ENCODE data around the gene DHPS. TPM values are rescaled to one million over a fixed set of nuclear protein-coding genes. Genes with fewer than 3 reads are reported as not detected.

The DHPS gene
- total RNA-seq, 2 experiments from 2014 or later = 101 to 112 TPM

DNA sequence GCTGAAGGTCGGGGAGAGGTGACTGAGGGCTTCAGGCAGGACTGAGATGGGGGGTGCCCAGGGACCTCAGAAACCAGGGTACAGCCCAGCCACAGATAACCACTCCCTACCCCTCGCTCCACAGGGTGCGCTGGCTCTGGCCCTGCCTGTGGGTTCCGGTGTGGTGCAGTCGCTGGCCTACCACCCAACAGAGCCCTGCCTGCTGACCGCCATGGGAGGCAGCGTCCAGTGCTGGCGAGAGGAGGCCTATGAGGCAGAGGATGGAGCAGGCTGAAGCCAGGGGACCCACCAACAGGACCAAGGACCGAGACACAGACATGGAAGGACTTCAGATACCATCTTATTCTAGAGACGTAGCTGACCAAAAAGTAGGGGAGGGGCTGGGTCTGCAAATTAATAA, 6.3 kb downstream of the DHPS start:
- no peaks in the 10 kb centered on the region for H3K27me3 Mint-ChIP-seq
- peaks cover 30% of the 10 kb centered on the region for H3K4me1 Mint-ChIP-seq
- CTCF ChIA-PET = interaction anchor here (2.3 kb wide), 1 partner anchor 107 kb away, joined by 6 read pairs; no protein-coding TSS in a partner anchor
- DNase-seq (no peak), ATAC-seq (no peak)
- no peaks in the 10 kb centered on the region for H3K9me3 Mint-ChIP-seq (ENCODE audit: low read depth)
- H3K4me3 Mint-ChIP-seq = no peak overlapping the region
- POLR2A ChIA-PET = no interaction called here
- H3K36me3 Mint-ChIP-seq (ENCODE audit: low read depth) = peaks cover 61% of the 10 kb centered on the region
- intact Hi-C loops (cut with DNase I, micrococcal nuclease) = no loop called here
- no peak overlapping the region for H3K27ac Mint-ChIP-seq

GRCh38 chr19:12672744-12673143, 8.9 kb downstream of the DHPS start:
- no peak for DNase-seq
- ChIA-PET POLR2A (no interaction called here), CTCF (interaction anchor here (0.7 to 1.9 kb wide), 11 partner anchors 10 to 469 kb away, joined by 3 to 9 read pairs (median 3); partner anchors contain the start of genes GCDH and ZNF442)
- H3K4me1 Mint-ChIP-seq = peaks cover 33% of the 10 kb centered on the region
- no peak overlapping the region for H3K27ac Mint-ChIP-seq
- peaks cover 52% of the 10 kb centered on the region for H3K36me3 Mint-ChIP-seq (ENCODE audit: low read depth)
- ATAC-seq = no peak
- H3K9me3 Mint-ChIP-seq (ENCODE audit: low read depth) = no peaks in the 10 kb centered on the region
- H3K27me3 Mint-ChIP-seq = no peaks in the 10 kb centered on the region
- intact Hi-C loops (cut with DNase I, micrococcal nuclease) = loop anchor here (1.0 to 5.0 kb wide), 2 partner anchors 108 to 470 kb away; no protein-coding TSS in a partner anchor
- H3K4me3 Mint-ChIP-seq = no peak overlapping the region

DNA sequence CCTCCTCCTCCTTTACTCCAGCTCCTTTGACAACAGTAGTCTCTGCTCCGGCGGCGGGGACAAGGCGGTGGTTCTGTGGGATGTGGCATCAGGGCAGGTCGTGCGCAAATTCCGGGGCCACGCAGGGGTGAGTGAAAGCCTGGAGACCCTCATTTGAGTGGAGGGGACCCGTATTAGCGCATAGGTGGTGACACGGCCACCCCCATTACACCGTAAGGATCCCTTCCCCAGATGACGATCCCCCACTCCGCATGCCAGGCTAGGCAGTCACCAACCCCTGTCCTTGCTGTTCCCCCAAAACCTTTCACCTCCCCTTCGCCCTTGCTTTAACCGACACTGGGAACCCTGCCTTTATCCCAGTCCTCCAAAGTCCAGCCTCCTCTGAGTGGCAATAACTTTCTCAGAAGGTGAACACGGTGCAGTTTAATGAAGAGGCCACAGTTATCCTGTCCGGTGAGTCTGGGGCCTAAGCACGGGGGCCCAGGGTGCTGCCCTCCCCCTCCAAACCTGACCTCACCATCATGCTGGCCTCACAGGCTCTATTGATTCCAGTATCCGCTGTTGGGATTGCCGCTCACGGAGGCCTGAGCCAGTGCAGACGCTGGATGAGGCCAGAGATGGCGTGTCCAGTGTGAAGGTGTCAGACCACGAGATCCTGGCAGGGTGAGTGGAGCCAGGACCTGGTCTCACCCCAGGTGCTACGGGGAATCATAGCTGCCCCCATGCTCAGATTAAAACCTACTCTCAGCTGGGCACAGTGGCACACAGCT, 11.3 kb downstream of the DHPS start:
- POLR2A ChIA-PET = interaction anchor here (0.6 to 1.3 kb wide), 2 partner anchors 11 to 1883 kb away, joined by 3 to 4 read pairs; no protein-coding TSS in a partner anchor
- peak overlapping the region; percentile 86 for H3K4me3 Mint-ChIP-seq

DNA sequence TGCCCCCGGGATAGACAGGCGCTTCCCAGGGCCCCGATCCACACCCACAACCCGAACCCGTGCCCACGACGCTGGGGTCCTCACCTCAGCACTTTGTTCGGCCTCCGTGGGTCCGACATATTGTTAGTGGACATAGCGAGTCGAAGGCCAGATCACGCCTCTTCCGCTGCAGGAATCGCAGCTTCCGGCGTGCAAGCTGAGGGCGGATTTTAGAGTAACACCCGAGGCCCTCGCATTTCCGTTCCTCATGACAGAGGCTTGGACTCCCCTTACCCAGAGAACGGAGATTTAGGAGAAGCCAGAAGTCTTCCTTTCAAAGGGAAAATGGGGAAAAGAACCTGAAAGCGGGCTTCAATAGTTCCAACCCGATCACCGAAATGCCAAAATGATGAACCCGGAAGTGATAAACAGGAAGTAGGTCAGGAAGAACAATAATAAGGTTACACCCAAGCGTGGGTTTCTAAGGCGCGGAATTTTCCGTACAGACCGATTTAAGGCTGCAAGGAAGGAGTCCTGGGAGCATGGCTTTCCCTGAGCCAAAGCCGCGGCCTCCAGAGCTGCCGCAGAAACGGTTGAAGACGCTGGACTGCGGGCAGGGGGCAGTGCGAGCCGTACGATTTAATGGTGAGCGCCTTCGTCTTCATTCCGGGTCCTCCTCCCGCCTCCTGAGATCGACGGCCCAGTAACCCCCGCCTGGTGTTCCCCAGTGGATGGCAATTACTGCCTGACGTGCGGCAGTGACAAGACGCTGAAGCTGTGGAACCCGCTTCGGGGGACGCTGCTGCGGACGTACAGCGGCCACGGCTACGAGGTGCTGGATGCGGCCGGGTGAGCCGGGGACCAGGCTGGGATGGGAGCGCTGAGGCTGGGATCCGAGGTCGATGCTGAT, 12.2 kb downstream of the DHPS start:
- peak overlapping the region; percentile 100 for H3K27ac Mint-ChIP-seq
- peaks cover 44% of the 10 kb centered on the region for H3K4me1 Mint-ChIP-seq
- H3K36me3 Mint-ChIP-seq (ENCODE audit: low read depth) = peaks cover 44% of the 10 kb centered on the region
- DNase-seq (peak; percentile 85), ATAC-seq (peak; percentile 21)
- H3K27me3 Mint-ChIP-seq = no peaks in the 10 kb centered on the region
- no peaks in the 10 kb centered on the region for H3K9me3 Mint-ChIP-seq (ENCODE audit: low read depth)
- peak overlapping the region; percentile 86 for H3K4me3 Mint-ChIP-seq
- ChIA-PET CTCF (interaction anchor here (0.6 to 1.7 kb wide), 4 partner anchors 10 to 105 kb away, joined by 3 to 6 read pairs (median 3); no protein-coding TSS in a partner anchor), POLR2A (interaction anchor here (0.5 to 1.3 kb wide), 4 partner anchors 12 to 1882 kb away, joined by 3 to 4 read pairs (median 4); no protein-coding TSS in a partner anchor)
- intact Hi-C loops (cut with DNase I, micrococcal nuclease) = loop anchor here (1.0 to 5.0 kb wide), 9 partner anchors 12 to 855 kb away; partner anchors contain the start of genes DHPS (in 2 of the 2), ZNF490 (in 2 of the 2), ZNF791 (in 2 of the 2) and ZNF136 (in 1 of the 2)

More for the DNA sequence above, 11.3 kb downstream of the DHPS start:
- Mint-ChIP-seq H3K36me3 (ENCODE audit: low read depth) (peaks cover 40% of the 10 kb centered on the region), H3K27me3 (no peaks in the 10 kb centered on the region), H3K9me3 (ENCODE audit: low read depth) (no peaks in the 10 kb centered on the region), H3K4me1 (peaks cover 36% of the 10 kb centered on the region), H3K27ac (peak overlapping the region; percentile 100)
- DNase-seq (no peak), ATAC-seq (no peak)
- CTCF ChIA-PET = interaction anchor here (1.0 to 1.7 kb wide), 3 partner anchors 9 to 111 kb away, joined by 3 to 7 read pairs (median 6); no protein-coding TSS in a partner anchor
- intact Hi-C loops (cut with DNase I, micrococcal nuclease) = loop anchor here in 1 of 2 experiments (5.0 kb wide), 1 partner anchor 468 kb away; no protein-coding TSS in a partner anchor

DNA sequence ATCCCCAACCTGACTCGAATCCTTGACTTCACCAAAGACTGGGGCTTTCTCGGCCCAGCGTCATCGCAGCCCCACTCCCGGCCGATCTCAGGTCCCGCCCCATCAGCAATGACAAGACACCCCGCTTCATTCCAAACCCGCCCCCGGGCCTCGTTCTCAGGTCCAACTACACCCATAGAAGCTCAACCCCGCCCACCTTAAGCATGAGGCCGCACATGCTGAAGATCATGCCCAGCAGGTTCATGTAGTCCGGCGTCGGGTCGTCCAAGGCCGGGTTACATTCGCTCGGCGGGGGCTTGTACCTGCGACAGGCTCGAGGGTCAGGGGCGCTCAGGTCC, 12.8 kb downstream of the DHPS start:
- ChIA-PET CTCF (interaction anchor here (0.6 to 0.7 kb wide), 2 partner anchors 29 to 106 kb away, joined by 3 read pairs; no protein-coding TSS in a partner anchor), POLR2A (interaction anchor here (0.6 to 1.3 kb wide), 2 partner anchors 12 to 1067 kb away, joined by 4 read pairs; no protein-coding TSS in a partner anchor)
- DNase-seq (peak; percentile 82), ATAC-seq (peak; percentile 17)
- H3K27ac Mint-ChIP-seq = peak overlapping the region; percentile 100
- no peaks in the 10 kb centered on the region for H3K27me3 Mint-ChIP-seq
- intact Hi-C loops (cut with DNase I, micrococcal nuclease) = loop anchor here (1.0 to 5.0 kb wide), 8 partner anchors 12 to 854 kb away; partner anchors contain the start of genes DHPS (in 2 of the 2), ZNF490 (in 2 of the 2), ZNF791 (in 2 of the 2) and ZNF136 (in 1 of the 2)
- peaks cover 48% of the 10 kb centered on the region for H3K4me1 Mint-ChIP-seq
- H3K9me3 Mint-ChIP-seq (ENCODE audit: low read depth) = no peaks in the 10 kb centered on the region
- peaks cover 45% of the 10 kb centered on the region for H3K36me3 Mint-ChIP-seq (ENCODE audit: low read depth)
- peak overlapping the region; percentile 86 for H3K4me3 Mint-ChIP-seq

GRCh38 chr19:12668346-12668745, 13.3 kb downstream of the DHPS start:
- Mint-ChIP-seq H3K9me3 (ENCODE audit: low read depth) (no peaks in the 10 kb centered on the region), H3K4me3 (peak overlapping the region; percentile 86), H3K36me3 (ENCODE audit: low read depth) (peaks cover 45% of the 10 kb centered on the region), H3K27me3 (no peaks in the 10 kb centered on the region), H3K4me1 (peaks cover 48% of the 10 kb centered on the region), H3K27ac (peak overlapping the region; percentile 100)
- no peak for DNase-seq
- ATAC-seq = no peak
- ChIA-PET POLR2A (interaction anchor here (0.5 kb wide), 1 partner anchor 60 kb away, joined by 4 read pairs; no protein-coding TSS in a partner anchor), CTCF (no interaction called here)
- intact Hi-C loops (cut with DNase I, micrococcal nuclease) = loop anchor here (2.0 to 5.0 kb wide), 4 partner anchors 58 to 854 kb away; partner anchors contain the start of genes ZNF136 (in 1 of the 2), ZNF440 (in 1 of the 2), ZNF490 (in 1 of the 2) and ZNF791 (in 1 of the 2)

- peaks cover 48% of the 10 kb centered on the region for H3K4me1 Mint-ChIP-seq
- peak overlapping the region; percentile 86 for H3K4me3 Mint-ChIP-seq
- H3K36me3 Mint-ChIP-seq (ENCODE audit: low read depth) = peaks cover 48% of the 10 kb centered on the region
- ATAC-seq (no peak), DNase-seq (no peak)
- H3K27ac Mint-ChIP-seq = peak overlapping the region; percentile 100
- H3K27me3 Mint-ChIP-seq = no peaks in the 10 kb centered on the region
- H3K9me3 Mint-ChIP-seq (ENCODE audit: low read depth) = no peaks in the 10 kb centered on the region
- CTCF ChIA-PET = interaction anchor here (0.9 kb wide), 1 partner anchor 28 kb away, joined by 3 read pairs; no protein-coding TSS in a partner anchor
- intact Hi-C loops (cut with DNase I, micrococcal nuclease) = loop anchor here (2.0 to 5.0 kb wide), 5 partner anchors 57 to 853 kb away; partner anchors contain the start of genes ZNF136 (in 1 of the 2), ZNF44 (in 1 of the 2), ZNF440 (in 1 of the 2) and ZNF490 (in 1 of the 2)
- POLR2A ChIA-PET = interaction anchor here (0.5 kb wide), 1 partner anchor 61 kb away, joined by 4 read pairs; no protein-coding TSS in a partner anchor
Measured at GRCh38 chr19:12667731-12668302, 13.9 kb downstream of the DHPS start.

DNA sequence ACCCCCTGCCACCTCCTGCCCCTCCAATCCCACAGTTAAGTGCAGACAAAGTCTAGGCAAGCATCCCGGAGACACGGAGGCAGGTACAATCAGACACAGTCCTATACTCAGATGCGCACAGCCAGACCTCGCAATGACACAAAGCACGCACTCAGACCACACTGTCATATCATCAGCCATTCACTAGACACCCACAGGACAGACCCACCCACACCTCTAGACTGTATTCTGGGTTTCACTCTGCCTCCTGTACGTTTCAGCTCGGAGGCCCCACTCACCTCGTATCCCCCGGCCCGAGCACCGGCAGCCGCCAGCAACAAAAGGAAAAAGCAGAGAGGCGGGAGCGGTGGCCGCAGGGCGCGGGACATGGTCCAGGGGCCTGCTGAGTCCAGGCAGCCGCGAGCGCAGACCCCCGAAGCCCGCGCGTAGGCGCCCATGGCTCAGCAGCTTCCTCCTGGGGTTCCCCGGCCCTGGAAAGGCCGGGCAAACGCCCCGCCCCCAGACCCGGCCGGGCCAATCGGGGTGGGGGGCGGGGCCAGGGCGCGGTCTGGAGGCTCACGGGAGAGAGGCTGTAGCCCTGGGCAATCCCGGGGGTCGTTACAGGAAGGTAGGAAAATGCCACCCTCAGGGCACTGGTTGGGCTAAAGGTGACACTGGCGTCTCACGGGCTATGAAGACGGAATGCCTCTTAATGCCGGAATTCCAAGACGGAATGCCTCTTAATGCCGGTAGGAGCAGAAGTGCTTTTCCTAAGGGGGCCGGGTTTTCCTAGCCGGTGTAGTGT, 15.2 kb downstream of the DHPS start, which contains the start of the genes MAN2B1 and WDR83:
MAN2B1 (minus strand) TSS at position 478 of the 784 bp plus-strand sequence; CDS start at position 437, 41 bp downstream.
WDR83 (plus strand) TSS at position 543 of the 784 bp plus-strand sequence. CDS start 2,984 bp downstream, outside the sequence.
- POLR2A ChIA-PET = interaction anchor here (0.8 to 1.1 kb wide), 7 partner anchors 12 to 126 kb away, joined by 3 to 6 read pairs (median 5); partner anchors contain the start of genes TRIR, ZNF490 and ZNF791
- H3K4me1 Mint-ChIP-seq = peaks cover 43% of the 10 kb centered on the region
- peaks cover 42% of the 10 kb centered on the region for H3K36me3 Mint-ChIP-seq (ENCODE audit: low read depth)
- peak; percentile 73 for ATAC-seq
- intact Hi-C loops (cut with DNase I, micrococcal nuclease) = loop anchor here in 1 of 2 experiments (1.0 to 5.0 kb wide), 5 partner anchors 56 to 744 kb away; partner anchors contain the start of genes GET3, ZNF44 and ZNF564
- CTCF ChIA-PET = interaction anchor here (0.5 to 1.9 kb wide), 8 partner anchors 10 to 575 kb away, joined by 3 to 7 read pairs (median 4); no protein-coding TSS in a partner anchor
- peak within 1 kb of the TSS; percentile 86 for H3K4me3 Mint-ChIP-seq
- H3K9me3 Mint-ChIP-seq (ENCODE audit: low read depth) = no peaks in the 10 kb centered on the region
- H3K27me3 Mint-ChIP-seq = no peaks in the 10 kb centered on the region
- DNase-seq = peak; percentile 90
- peak within 1 kb of the TSS; percentile 83 for H3K27ac Mint-ChIP-seq

- Mint-ChIP-seq H3K4me3 (peak overlapping the region; percentile 86), H3K27ac (peak overlapping the region; percentile 83), H3K27me3 (no peaks in the 10 kb centered on the region), H3K9me3 (ENCODE audit: low read depth) (no peaks in the 10 kb centered on the region), H3K4me1 (peaks cover 41% of the 10 kb centered on the region), H3K36me3 (ENCODE audit: low read depth) (peaks cover 46% of the 10 kb centered on the region)
- POLR2A ChIA-PET = interaction anchor here (0.6 to 1.1 kb wide), 8 partner anchors 12 to 127 kb away, joined by 3 to 6 read pairs (median 4); partner anchors contain the start of genes TRIR, ZNF490 and ZNF791
- peak; percentile 55 for DNase-seq
- CTCF ChIA-PET = interaction anchor here (0.5 to 1.9 kb wide), 8 partner anchors 11 to 574 kb away, joined by 3 to 7 read pairs (median 4); no protein-coding TSS in a partner anchor
- intact Hi-C loops (cut with DNase I, micrococcal nuclease) = loop anchor here in 1 of 2 experiments (1.0 to 5.0 kb wide), 5 partner anchors 57 to 743 kb away; partner anchors contain the start of genes GET3, ZNF44 and ZNF564
- peak; percentile 20 for ATAC-seq
Measured at GRCh38 chr19:12665671-12666264, 15.9 kb downstream of the DHPS start.

Measured in activated CD4-positive, alpha-beta T cell treated with anti-CD3 and anti-CD28 coated beads for 36 hours (primary cell).